AG08395 (cell line): Measurements from ENCODE around the gene ANKH.

Experiments used
- DNase-seq: peaks from one replicate; pipeline ENCODE4 v3.0.0; 2012; ENCODE audit warnings: mixed read lengths, low spot score

Gene ANKH

GRCh38 chr5:14735944-14736343, 135.6 kb downstream of the ANKH start:
- no peak for DNase-seq

- no peak for DNase-seq
These were observed 137.2 kb downstream of the ANKH start for GRCh38 chr5:14734396-14734795.

GRCh38 chr5:14733661-14734060, 137.9 kb downstream of the ANKH start:
- DNase-seq, result no peak

DNA sequence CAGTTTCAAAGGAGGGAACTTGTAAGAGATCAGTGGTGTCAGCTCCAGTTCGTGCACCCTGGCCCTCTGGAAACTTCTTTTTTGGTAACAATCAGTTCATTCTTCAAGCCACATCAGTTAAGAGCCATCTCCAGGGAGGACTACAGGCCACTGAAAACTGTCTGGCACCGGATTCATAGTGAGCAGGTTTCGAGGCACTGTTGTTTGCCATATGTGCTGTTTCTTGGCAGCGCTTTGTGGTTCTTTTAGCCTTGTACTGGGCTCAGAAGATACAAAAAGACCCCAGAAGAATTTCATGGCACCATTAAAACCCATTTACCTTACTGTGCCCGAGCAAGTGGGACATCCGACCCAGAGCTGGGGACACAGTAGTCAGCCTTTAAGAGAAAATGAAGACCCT, 138.6 kb downstream of the ANKH start:
- no peak for DNase-seq

DNA sequence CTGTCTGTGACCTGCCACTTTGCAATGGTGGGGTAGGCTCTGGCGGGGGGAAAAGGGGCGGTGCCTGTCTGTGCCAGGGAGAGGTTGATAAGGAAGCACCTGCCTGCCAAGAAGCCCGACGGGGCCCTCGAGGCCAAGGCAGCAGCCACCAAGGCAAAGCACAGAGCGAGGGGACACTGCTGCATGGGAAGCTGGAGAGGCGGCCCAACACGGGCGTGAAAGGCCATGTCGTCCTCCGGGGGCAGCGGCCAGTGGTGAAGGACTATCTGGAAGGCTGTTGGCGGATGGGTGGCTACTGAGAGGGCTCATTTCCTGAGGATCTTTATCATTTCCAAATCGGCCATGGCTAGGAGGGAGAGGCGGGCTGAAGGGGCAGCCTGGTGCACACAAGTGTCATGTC, 140.7 kb downstream of the ANKH start:
- DNase-seq, result no peak

- DNase-seq, result no peak
These were observed 141.1 kb downstream of the ANKH start for GRCh38 chr5:14730466-14730865.

GRCh38 chr5:14729448-14730385, 141.9 kb downstream of the ANKH start:
- no peak for DNase-seq

- no peak for DNase-seq
These were observed 143.1 kb downstream of the ANKH start for GRCh38 chr5:14728459-14728938.

DNA sequence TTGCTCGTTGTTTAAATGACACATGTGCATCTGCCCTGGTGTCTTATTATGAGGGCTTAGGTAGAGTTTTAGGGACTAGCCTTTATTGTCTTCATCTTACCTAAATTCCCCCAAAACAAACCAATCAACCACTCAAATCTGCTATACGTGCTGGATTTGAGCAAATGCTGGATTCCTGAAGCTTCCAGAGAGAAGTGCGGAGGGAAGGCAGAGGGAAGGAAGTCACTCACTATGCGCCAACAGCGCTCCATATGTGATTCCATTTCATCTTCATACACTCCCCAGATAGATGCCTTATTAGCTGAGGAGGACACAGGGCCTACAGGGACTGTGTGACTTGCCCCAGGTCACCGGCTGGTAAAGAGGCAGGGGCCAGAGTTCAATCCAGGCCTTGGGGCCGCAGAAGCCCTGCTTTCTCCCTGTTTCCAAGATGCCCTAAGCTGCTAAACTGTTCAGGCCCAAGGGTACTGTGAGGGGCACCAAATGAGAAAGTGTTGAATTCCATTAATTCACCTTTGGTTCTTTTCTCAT, 143.6 kb downstream of the ANKH start:
- DNase-seq, result no peak

- peak; percentile 84 for DNase-seq
These were observed 144.1 kb downstream of the ANKH start for GRCh38 chr5:14727428-14727865.

- peak; percentile 55 for DNase-seq
These were observed 145.3 kb downstream of the ANKH start for GRCh38 chr5:14726066-14726838.

DNA sequence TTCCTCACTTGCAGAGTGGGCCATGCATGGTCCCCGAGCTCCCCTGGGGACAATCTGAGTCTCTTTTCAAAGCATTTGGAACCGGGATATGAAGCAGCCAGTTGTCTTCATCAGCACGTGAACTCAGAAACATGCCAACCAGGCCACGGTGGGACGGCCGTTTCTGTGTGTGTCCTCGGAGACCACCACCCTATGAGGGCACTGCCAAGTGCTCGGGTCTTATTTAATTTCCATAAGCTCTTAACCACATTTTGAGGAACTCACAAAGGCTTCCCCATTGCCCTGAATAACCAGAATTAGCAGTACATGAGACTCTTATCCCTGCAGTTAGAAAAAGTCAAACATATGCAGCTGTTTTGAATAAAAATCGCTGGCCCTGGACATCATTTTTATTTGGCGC, 146.9 kb downstream of the ANKH start:
- DNase-seq, result no peak

GRCh38 chr5:14723701-14724132, 147.9 kb downstream of the ANKH start:
- DNase-seq, result no peak

DNA sequence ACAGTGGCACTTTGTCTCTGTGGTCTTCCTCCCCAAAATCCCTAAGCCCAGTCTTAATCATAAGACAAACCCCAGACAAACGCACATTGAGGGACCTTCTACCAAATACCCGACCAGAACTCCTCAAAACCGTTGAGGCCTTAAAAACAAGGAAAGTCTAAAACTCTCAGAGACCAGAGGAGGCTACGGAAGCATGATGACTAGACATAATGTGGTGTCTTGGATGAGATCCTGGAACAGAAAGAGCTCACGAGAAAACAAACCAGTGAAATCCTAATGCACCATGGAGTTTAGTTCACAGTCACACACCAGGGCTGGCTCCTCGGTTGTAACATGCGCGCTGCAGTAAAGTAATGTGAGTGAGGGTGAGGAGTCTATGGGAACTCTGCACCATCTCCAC, 148.7 kb downstream of the ANKH start:
- DNase-seq, result no peak

- DNase-seq, result no peak
These were observed 149.5 kb downstream of the ANKH start for GRCh38 chr5:14721990-14722656.

DNA sequence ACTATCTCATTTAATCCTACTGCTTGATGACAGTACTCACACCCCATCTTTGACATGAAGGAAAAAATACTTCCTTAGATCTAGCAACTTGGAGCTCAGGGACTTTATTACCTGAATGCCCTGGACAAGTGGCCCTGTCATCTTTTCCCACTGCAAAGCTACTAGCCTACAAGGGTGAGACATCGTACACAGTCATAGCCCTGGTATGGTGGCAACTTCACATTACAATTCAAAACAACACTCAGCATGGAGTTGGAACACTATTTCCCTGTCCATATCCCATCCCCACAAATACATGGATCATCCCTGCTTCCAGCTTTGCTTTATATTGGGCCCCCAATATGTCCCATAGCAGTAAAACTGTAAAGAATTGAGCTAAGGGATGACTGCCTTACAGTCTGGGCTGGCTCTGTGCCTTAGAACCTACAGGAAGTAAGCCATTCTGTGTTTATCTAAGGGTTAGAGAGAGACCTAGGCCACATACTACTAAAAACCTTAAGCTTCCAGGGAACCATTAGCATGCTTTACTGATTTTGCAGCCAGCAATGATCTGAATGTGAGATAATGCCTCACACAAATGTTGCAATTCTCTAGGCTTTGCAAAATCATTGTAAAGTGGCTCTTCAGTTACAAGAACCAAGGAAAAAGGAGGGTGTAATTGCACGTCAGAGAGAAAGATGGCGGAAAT, 151.2 kb downstream of the ANKH start:
- peak; percentile 62 for DNase-seq

GRCh38 chr5:14718778-14719177, 152.8 kb downstream of the ANKH start:
- DNase-seq, result no peak

DNA sequence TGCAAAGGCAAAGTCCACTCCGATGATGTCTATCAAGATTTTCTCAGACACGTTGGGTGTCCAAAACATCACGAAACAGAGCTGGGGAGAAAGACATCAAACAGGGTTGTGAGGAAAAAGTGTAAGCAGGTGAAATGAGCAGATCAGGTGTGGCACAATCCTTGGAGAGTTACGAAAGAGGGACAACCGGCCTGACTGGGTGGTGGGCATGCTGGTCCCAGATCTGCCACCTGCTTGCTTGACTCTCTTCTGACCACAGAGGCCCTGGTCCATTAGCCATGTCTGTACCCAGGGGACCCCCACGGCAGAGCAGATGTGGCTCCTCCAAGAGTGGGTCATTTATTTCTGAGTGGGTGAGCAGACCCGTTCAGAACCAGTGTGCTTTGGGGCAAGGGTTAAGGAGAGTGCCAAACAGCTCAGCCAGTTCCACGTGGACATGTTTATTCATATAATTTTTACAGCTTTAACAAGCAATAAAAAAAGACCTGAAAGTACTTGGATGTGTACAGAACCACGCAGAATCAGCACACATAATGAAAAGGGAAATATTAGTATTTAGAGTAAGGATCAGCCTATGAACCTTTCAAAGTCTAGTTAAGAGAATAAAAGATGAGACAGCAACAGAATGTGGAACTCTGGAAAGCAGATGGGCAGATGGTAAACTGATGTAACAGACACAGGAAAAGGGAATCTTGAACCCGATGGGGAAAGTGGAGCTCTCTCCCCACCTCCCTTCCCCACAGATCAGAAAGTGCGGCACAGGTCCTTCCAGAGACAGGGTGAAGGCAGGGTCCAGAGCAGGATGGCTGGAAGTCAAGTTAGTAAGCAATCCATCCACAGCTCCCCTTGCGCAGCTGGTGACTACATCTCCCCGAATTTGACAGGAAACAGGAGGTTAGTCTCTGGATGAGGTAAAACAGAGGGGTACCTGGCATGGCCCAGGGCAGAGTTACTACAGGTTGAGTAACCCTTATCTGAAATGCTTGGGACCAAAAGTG, 154.5 kb downstream of the ANKH start:
- no peak for DNase-seq

DNA sequence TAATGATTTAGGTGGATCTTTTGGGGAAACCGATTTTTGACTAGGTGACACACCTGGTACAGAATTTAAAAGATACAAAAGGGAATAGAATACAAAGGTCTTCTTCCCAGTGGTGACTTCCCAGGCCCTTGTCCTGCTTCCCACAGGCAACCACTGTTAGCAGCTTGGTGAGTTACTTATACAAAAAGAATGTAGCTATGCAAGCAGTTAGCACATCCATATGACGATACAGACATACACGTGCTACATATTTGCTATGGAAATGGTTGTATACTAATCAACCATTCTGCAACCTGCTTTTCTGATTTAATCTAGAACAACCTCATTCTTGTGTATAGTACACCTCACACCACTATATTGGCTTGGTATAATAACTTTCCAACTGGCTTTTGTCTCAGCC, 156.1 kb downstream of the ANKH start:
- peak; percentile 12 for DNase-seq

DNA sequence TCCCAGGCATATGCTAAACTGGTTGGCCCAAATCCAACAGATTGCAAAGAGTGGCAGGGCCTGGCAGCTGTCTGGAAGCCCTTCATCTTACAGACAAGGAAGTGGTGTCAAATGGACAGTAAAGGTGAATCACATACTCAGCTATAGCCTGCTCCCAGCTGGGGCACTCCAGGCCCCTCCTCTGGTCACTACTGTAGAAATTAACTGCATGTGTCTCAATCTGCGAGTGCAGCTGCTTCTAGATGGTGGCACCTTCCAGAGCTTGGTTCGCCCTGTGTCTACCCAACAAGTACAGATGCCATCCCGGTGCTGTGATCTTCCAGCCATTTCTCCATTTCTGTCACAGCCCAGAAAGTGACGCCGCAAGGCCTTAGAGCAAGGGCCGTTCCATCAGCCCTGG, 156.9 kb downstream of the ANKH start:
- no peak for DNase-seq
